ENCODE data around the gene LHFPL3. TPM values are rescaled to one million over a fixed set of nuclear protein-coding genes. Genes with fewer than 3 reads are reported as not detected.

Gene LHFPL3
- total RNA-seq, 1 experiment from 2014 or later: not detected

DNA sequence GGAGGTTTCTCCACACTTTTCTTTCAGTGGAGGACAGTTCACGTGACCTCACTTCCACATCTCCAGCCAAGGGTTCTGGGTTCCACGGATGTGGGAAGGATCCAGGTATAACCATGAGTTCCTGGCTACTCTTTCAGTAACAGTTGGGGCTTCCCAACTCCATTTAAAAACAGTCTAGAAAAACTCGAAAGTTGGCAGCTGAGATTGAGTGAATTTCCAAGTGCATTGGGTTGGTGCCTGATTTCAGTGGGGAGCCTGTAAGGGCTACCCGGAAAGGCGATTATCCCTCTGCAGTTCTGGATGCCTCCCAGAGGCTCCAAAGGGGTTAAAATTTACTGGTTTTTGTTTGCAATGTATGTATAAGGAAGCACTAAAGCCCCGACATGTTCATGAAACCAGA, 24.3 kb downstream of the LHFPL3 start:
- H3K4ac ChIP-seq (ENCODE audit: low read depth, low read length): no peak overlapping the region
- no peak overlapping the region for H3K4me2 ChIP-seq (ENCODE audit: insufficient read depth, insufficient read length, low read length)
- no peaks in the 10 kb centered on the region for H3K79me1 ChIP-seq (ENCODE audit: insufficient read depth, low read depth, low read length, poor library complexity, severe bottlenecking)
- H2BK12ac ChIP-seq (ENCODE audit: insufficient read length, low read depth, low read length): no peak overlapping the region
- H3K23ac ChIP-seq (ENCODE audit: insufficient read length, low read depth, low read length): no peak overlapping the region
- no peaks in the 10 kb centered on the region for H3K27me3 ChIP-seq (ENCODE audit: insufficient read depth, low read length)
- H2BK15ac ChIP-seq (ENCODE audit: low read depth, low read length): no peak overlapping the region
- Mint-ChIP-seq H3K27ac (no peak overlapping the region), H3K9me3 (no peaks in the 10 kb centered on the region), H3K27me3 (ENCODE audit: low read depth) (no peaks in the 10 kb centered on the region), H3K4me3 (no peak overlapping the region), H3K4me1 (no peaks in the 10 kb centered on the region), H3K36me3 (ENCODE audit: insufficient read depth in 1 of 3, low read depth in 3 of 3) (no peaks in the 10 kb centered on the region)
- H2AFZ ChIP-seq (ENCODE audit: low read length): no peak overlapping the region
- H2BK120ac ChIP-seq (ENCODE audit: low read depth, low read length, poor library complexity, severe bottlenecking): no peak overlapping the region
- H3K79me2 ChIP-seq (ENCODE audit: insufficient read depth, low read length): no peaks in the 10 kb centered on the region
- H4K8ac ChIP-seq (replicated peaks; ENCODE audit: insufficient read length, low read depth, low read length): no peak overlapping the region
- H4K20me1 ChIP-seq (ENCODE audit: control insufficient read depth, insufficient read depth, insufficient read length): no peaks in the 10 kb centered on the region
- no peak overlapping the region for H3T11ph ChIP-seq (ENCODE audit: low read length)
- H3K56ac ChIP-seq (ENCODE audit: insufficient read length, low read depth, low read length): no peak overlapping the region
- no peak overlapping the region for H3K18ac ChIP-seq (ENCODE audit: insufficient read length, low read depth, low read length)
- no peaks in the 10 kb centered on the region for H3K23me2 ChIP-seq (ENCODE audit: insufficient read length, low read depth, low read length, poor library complexity, severe bottlenecking)
- no peaks in the 10 kb centered on the region for H3K4me1 ChIP-seq (ENCODE audit: insufficient read depth, low read length)
- H4K91ac ChIP-seq (ENCODE audit: insufficient read length, low read depth, low read length): no peak overlapping the region
- H3K27ac ChIP-seq (ENCODE audit: insufficient read length, low read depth, low read length): no peak overlapping the region
- H3K9ac ChIP-seq (ENCODE audit: extremely low read depth, insufficient read length, low read length): no peak overlapping the region
- no peak overlapping the region for H2BK20ac ChIP-seq (ENCODE audit: low read depth, low read length, poor library complexity, severe bottlenecking)
- no peaks in the 10 kb centered on the region for H3K9me3 ChIP-seq (ENCODE audit: control insufficient read depth, low read depth, low read length)
- no peak for DNase-seq
- no peak overlapping the region for H2AK5ac ChIP-seq (ENCODE audit: insufficient read length, low read length)
- TF ChIP-seq, protein P1, sequence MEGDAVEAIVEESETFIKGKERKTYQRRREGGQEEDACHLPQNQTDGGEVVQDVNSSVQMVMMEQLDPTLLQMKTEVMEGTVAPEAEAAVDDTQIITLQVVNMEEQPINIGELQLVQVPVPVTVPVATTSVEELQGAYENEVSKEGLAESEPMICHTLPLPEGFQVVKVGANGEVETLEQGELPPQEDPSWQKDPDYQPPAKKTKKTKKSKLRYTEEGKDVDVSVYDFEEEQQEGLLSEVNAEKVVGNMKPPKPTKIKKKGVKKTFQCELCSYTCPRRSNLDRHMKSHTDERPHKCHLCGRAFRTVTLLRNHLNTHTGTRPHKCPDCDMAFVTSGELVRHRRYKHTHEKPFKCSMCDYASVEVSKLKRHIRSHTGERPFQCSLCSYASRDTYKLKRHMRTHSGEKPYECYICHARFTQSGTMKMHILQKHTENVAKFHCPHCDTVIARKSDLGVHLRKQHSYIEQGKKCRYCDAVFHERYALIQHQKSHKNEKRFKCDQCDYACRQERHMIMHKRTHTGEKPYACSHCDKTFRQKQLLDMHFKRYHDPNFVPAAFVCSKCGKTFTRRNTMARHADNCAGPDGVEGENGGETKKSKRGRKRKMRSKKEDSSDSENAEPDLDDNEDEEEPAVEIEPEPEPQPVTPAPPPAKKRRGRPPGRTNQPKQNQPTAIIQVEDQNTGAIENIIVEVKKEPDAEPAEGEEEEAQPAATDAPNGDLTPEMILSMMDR (conservative IDR thresholded peaks at IDR 0.05): no peak
- WGBS (ENCODE audit: extremely low coverage, insufficient read length, low lambda C conversion rate): no CpG with 5 or more reads among the region's 6 CpGs
- H3K14ac ChIP-seq (ENCODE audit: insufficient read depth, low read length): no peak overlapping the region
- H2BK5ac ChIP-seq (ENCODE audit: insufficient read length, low read length): no peak overlapping the region
- no peak overlapping the region for H4K5ac ChIP-seq (ENCODE audit: insufficient read length, low read depth, low read length)
